Heart left ventricle (tissue), 13 donors: Measurements from ENCODE around the gene SH3TC2.

ENCODE experiments used
- POLR2A ChIP-seq, 2 donors: fragments of 450-650 bp; IDR thresholded peaks; one replicate each; pipeline ENCODE4 v1.6.1; 2017; ENCODE audit warnings: antibody characterized with exemption in 2 of 2, mild to moderate bottlenecking in 2 of 2, moderate library complexity in 2 of 2
- TF ChIP-seq, protein P1 (sequence below), 12 donors: fragments of 200-600 bp; sonication (generic) in 4 of 12; IDR thresholded peaks; one replicate each; pipeline versions ENCODE4 v1.5.0 to v1.8.0; 2018 to 2022; ENCODE audit warnings: antibody characterized with exemption in 12 of 12, mild to moderate bottlenecking in 5 of 12
- donor health status: ischemic (EF 13 %, LVEDD 7.1; RV severe dilation, severe dysfunction).
- donor health status: DM: no; HTN: yes; CAD: no.
- donor health status: DM: no; HTN: no; CAD: no.
- donor health status: ischemic (EF 25% LVEDD 6.9; RV normal size, moderate dysfunction).
- donor health status: ischemic (EF 25% LVEDD 5.7; RV mildly dilated, moderate dysfunction).
- donor health status: ischemic (EF 35%, LVEDD 5.7; RV mildly dilated, moderate dysfunction).
- donor health status: nonischemic (EF 11% LVEDD 7.7; RV severe dilation, severe dysfunction).
- donor health status: DM: yes; HTN: yes; CAD: no.
- donor health status: PGD.
- donor health status: ischemic (EF 29% LVEDD 5.4; RV normal size, mild dysfunction).
- donor health status: nonischemic (EF 23%, LVEDD 6.1; RV moderate dilation, normal function).

DNA sequence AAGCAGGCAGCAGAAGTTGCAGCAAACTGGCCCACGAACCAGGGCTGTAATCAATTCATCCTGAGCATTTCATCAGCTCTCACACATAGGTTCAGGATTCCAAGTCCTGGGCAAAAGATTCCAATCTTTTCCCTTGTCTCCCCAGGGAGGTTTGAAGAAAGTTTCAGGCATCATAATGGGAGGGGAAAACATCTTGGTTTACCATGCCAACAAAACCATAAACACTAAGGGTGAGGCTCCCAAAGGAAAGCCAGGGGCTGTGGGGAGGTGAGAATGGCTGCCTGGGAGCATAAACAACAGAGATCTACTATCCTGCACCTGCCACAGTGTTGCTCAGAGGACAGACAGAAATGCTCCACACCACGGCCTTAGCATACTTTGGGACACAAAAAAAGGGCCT is 94.6 kb downstream of the SH3TC2 start:
- TF ChIP-seq, protein P1, sequence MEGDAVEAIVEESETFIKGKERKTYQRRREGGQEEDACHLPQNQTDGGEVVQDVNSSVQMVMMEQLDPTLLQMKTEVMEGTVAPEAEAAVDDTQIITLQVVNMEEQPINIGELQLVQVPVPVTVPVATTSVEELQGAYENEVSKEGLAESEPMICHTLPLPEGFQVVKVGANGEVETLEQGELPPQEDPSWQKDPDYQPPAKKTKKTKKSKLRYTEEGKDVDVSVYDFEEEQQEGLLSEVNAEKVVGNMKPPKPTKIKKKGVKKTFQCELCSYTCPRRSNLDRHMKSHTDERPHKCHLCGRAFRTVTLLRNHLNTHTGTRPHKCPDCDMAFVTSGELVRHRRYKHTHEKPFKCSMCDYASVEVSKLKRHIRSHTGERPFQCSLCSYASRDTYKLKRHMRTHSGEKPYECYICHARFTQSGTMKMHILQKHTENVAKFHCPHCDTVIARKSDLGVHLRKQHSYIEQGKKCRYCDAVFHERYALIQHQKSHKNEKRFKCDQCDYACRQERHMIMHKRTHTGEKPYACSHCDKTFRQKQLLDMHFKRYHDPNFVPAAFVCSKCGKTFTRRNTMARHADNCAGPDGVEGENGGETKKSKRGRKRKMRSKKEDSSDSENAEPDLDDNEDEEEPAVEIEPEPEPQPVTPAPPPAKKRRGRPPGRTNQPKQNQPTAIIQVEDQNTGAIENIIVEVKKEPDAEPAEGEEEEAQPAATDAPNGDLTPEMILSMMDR (IDR thresholded peaks at IDR 0.05), result no peak
- TF ChIP-seq POLR2A (IDR thresholded peaks at IDR 0.05), result no peak
